HFFc6 (cell line): ENCODE measurements around the gene SHB. TPM values are rescaled to one million over a fixed set of nuclear protein-coding genes. Genes with fewer than 3 reads are reported as not detected.

Experiments
- DNase-seq: peaks from one replicate; pipeline ENCODE4 v3.0.0-alpha.2; 2018
- H3K27ac Mint-ChIP-seq: 2 replicates; pipeline ENCODE4 v1.8.0; 2020; ENCODE audit warnings: mild to moderate bottlenecking, mixed read lengths
- H3K27me3 Mint-ChIP-seq: 2 replicates; pipeline ENCODE4 v1.8.0; 2021; ENCODE audit warnings: mild to moderate bottlenecking, moderate library complexity, mixed read lengths; ENCODE audit not compliant: insufficient read depth
- H3K36me3 Mint-ChIP-seq: 2 replicates; pipeline ENCODE4 v1.8.0; 2021; ENCODE audit warnings: low read depth, mixed read lengths
- H3K4me1 Mint-ChIP-seq: 2 replicates; pipeline ENCODE4 v1.8.0; 2020; ENCODE audit warnings: low read depth, mixed read lengths
- H3K4me3 Mint-ChIP-seq: 2 replicates; pipeline ENCODE4 v1.8.0; 2020; ENCODE audit warnings: mild to moderate bottlenecking, moderate library complexity, mixed read lengths
- H3K9me3 Mint-ChIP-seq: 2 replicates; pipeline ENCODE4 v1.8.0; 2020; ENCODE audit warnings: mild to moderate bottlenecking, mixed read lengths
- CTCF ChIP-seq: fragments of 200-600 bp; sonication (generic); IDR thresholded peaks from 2 replicates; pipeline ENCODE4 v1.5.0; 2021; ENCODE audit warnings: antibody characterized with exemption, mild to moderate bottlenecking
- total RNA-seq, 6 experiments: library from RNA; stranded (reverse); fragmentation: NEBNext Ultra II Directional; extraction: Animal tissue kit (Norgen Biotek cat#: 25700); gene quantifications; 2 replicates in 1 of 6; 3 replicates in 5 of 6; pipeline ENCODE4 v1.2.3, GENCODE V29; 2021

The SHB gene
- total RNA-seq, 6 experiments from 2014 or later: 26.8 to 29.8 (median 28.6) TPM

GRCh38 chr9:38060681-38061080 is 8.3 kb downstream of the SHB start:
- Mint-ChIP-seq H3K27ac (no peak overlapping the region; the same call in 1 of the 2 replicates), H3K4me1 (peaks cover 89% of the 10 kb centered on the region), H3K4me3 (no peak overlapping the region), H3K27me3 (peaks cover 5% of the 10 kb centered on the region; the same call in 1 of the 2 replicates), H3K9me3 (no peaks in the 10 kb centered on the region), H3K36me3 (peaks cover 18% of the 10 kb centered on the region)
- DNase-seq: no peak
- no peak for TF ChIP-seq CTCF

DNA sequence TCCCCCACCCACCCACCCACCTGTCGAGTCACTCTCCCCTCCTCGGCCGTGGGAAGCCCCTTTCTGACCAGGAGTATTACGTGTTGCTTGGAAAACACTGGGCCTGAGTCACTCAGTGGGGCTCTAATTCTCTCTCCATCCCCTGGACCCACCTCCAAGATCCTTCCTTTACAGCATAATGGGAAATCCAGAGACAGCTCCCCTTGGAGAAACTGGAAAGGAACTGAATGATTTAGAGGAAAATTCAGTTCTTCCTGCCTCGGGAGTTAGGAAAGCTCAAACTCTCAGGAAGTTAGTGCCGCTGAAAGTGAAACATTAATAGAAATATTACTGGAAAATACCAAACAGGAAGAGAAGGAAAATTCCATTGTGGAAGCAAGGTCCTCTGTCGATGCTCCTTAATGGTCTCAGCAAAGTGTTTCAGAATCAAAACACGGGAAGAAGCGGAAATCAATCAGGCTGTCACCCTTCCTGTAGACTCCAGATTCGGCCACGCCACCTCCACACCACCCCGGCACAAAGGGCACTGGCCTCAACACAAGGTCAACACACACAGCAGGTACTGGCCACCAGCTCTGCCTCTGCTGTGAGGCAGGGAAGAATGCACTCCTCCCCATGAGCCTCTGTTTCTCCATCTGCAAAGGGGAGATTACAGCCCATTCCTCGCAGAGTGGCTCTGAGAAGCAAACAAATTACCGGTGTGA is 9.6 kb downstream of the SHB start:
- TF ChIP-seq CTCF: no peak
- H3K27ac Mint-ChIP-seq: peak overlapping the region; percentile 42; the same call in 1 of the 2 replicates
- H3K27me3 Mint-ChIP-seq: peaks cover 5% of the 10 kb centered on the region; the same call in 1 of the 2 replicates
- H3K36me3 Mint-ChIP-seq: peaks cover 24% of the 10 kb centered on the region
- H3K4me1 Mint-ChIP-seq: peaks cover 89% of the 10 kb centered on the region
- no peak for DNase-seq
- no peak overlapping the region for H3K4me3 Mint-ChIP-seq
- no peaks in the 10 kb centered on the region for H3K9me3 Mint-ChIP-seq

- no peak for DNase-seq
- Mint-ChIP-seq H3K4me3 (no peak overlapping the region), H3K9me3 (no peaks in the 10 kb centered on the region), H3K36me3 (peaks cover 30% of the 10 kb centered on the region), H3K27me3 (peaks cover 5% of the 10 kb centered on the region; the same call in 1 of the 2 replicates), H3K4me1 (peaks cover 89% of the 10 kb centered on the region), H3K27ac (peak overlapping the region; percentile 8)
- TF ChIP-seq CTCF: no peak
Observed at GRCh38 chr9:38058452-38059232, 10.4 kb downstream of the SHB start.

- Mint-ChIP-seq H3K27me3 (peaks cover 5% of the 10 kb centered on the region), H3K36me3 (peaks cover 28% of the 10 kb centered on the region; the same call in 1 of the 2 replicates), H3K4me3 (no peak overlapping the region), H3K27ac (0 out of 2 replicates have a peak overlapping the region, but pooled peaks have one; percentile 10), H3K9me3 (no peaks in the 10 kb centered on the region), H3K4me1 (peaks cover 86% of the 10 kb centered on the region)
- no peak for DNase-seq
- no peak for TF ChIP-seq CTCF
Observed at GRCh38 chr9:38057416-38058195, 11.4 kb downstream of the SHB start.

DNA sequence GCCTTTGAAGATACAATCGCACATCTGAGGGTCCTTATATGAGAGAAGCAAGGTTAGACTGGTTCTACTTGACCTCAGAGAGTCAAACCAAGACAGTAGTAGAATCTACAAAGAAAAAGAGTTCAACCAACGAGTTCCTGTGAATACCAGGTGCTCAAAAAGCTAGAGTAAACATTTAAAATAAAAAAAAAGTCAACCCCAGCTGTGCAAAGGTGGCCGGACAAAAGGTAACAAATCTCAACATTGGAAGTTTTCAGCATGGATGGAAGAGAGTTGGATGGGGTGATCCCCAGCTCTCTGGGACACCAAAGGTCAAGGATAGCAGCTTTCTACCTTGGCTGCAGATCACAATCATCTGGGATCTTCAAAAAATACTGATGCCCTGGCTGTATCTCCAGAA is 14.4 kb downstream of the SHB start:
- no peaks in the 10 kb centered on the region; the same call in 1 of the 2 replicates for H3K27me3 Mint-ChIP-seq
- no peak for DNase-seq
- peaks cover 29% of the 10 kb centered on the region for H3K36me3 Mint-ChIP-seq
- H3K4me1 Mint-ChIP-seq: peaks cover 89% of the 10 kb centered on the region
- no peak overlapping the region; the same call in 1 of the 2 replicates for H3K27ac Mint-ChIP-seq
- no peak overlapping the region for H3K4me3 Mint-ChIP-seq
- H3K9me3 Mint-ChIP-seq: no peaks in the 10 kb centered on the region
- no peak for TF ChIP-seq CTCF
